ENCODE measurements around the gene STK32B. TPM values are rescaled to one million over a fixed set of nuclear protein-coding genes. Genes with fewer than 3 reads are reported as not detected.

STK32B gene
- total and polyA plus RNA-seq, 2 experiments from 2014 or later, result 0.71 to 2.3 TPM

DNA sequence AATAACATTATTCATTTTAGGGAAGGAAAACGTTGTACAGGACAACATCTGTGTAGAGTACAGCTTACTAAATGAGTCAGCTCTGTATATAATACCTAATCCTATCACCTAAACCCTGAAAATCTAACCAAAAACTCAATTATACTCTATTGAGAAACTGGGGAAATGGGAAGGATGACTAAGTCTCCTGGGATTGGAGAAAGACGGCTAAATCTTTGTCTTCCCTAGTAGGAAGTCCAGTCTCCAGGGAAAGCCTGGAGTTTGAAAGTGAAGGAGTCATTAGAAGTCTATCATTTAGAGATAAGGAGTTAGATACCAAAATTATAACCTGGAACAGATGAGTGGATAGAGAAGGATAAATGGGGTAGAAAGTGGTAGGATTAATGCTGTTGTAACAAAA lies 286.5 kb downstream of the STK32B start:
- 0 out of 2 replicates have a peak, but pooled peaks cover 3% of the 10 kb centered on the region for H3K4me1 ChIP-seq (ENCODE audit: insufficient read depth)
- H4K20me1 ChIP-seq (replicated peaks; ENCODE audit: insufficient read depth), result no peaks in the 10 kb centered on the region
- H3K79me2 ChIP-seq (replicated peaks; ENCODE audit: insufficient read depth), result no peaks in the 10 kb centered on the region
- Mint-ChIP-seq H3K27ac (no peak overlapping the region), H3K36me3 (ENCODE audit: low read depth) (no peaks in the 10 kb centered on the region), H3K9me3 (peaks cover 10% of the 10 kb centered on the region; the same call in 2 of the 3 replicates), H3K27me3 (ENCODE audit: insufficient read depth, low read depth, poor library complexity) (no peaks in the 10 kb centered on the region), H3K4me1 (peaks cover 5% of the 10 kb centered on the region; the same call in 1 of the 3 replicates), H3K4me3 (no peak overlapping the region)
- H3K4me3 ChIP-seq, result no peak overlapping the region
- no peaks in the 10 kb centered on the region for H3K27me3 ChIP-seq (ENCODE audit: insufficient read depth)
- H3K9me2 ChIP-seq (ENCODE audit: insufficient read depth), result no peaks in the 10 kb centered on the region
- no peaks in the 10 kb centered on the region for H3K36me3 ChIP-seq (ENCODE audit: insufficient read depth)
- no peak for ATAC-seq
- TF ChIP-seq EZH2phosphoT487 (IDR thresholded peaks at IDR 0.05; ENCODE audit: unreplicated experiment) (no peak), POLR2AphosphoS5 (IDR thresholded peaks at IDR 0.05; ENCODE audit: low read depth) (no peak), ZNF331 (CRISPR knock-in tag; IDR thresholded peaks at IDR 0.05; ENCODE audit: low read depth) (no peak), JUNB (IDR thresholded peaks at IDR 0.05; ENCODE audit: unreplicated experiment) (no peak), STAT1 (IDR thresholded peaks at IDR 0.05; ENCODE audit: unreplicated experiment) (no peak), EZH2 (IDR thresholded peaks at IDR 0.05; ENCODE audit: low read depth, unreplicated experiment) (no peak), CREB1 (CRISPR knock-in tag; IDR thresholded peaks at IDR 0.05; ENCODE audit: low read depth) (no peak), NANOG (IDR thresholded peaks at IDR 0.05; ENCODE audit: borderline replicate concordance) (no peak)
- TF ChIP-seq, protein P1, sequence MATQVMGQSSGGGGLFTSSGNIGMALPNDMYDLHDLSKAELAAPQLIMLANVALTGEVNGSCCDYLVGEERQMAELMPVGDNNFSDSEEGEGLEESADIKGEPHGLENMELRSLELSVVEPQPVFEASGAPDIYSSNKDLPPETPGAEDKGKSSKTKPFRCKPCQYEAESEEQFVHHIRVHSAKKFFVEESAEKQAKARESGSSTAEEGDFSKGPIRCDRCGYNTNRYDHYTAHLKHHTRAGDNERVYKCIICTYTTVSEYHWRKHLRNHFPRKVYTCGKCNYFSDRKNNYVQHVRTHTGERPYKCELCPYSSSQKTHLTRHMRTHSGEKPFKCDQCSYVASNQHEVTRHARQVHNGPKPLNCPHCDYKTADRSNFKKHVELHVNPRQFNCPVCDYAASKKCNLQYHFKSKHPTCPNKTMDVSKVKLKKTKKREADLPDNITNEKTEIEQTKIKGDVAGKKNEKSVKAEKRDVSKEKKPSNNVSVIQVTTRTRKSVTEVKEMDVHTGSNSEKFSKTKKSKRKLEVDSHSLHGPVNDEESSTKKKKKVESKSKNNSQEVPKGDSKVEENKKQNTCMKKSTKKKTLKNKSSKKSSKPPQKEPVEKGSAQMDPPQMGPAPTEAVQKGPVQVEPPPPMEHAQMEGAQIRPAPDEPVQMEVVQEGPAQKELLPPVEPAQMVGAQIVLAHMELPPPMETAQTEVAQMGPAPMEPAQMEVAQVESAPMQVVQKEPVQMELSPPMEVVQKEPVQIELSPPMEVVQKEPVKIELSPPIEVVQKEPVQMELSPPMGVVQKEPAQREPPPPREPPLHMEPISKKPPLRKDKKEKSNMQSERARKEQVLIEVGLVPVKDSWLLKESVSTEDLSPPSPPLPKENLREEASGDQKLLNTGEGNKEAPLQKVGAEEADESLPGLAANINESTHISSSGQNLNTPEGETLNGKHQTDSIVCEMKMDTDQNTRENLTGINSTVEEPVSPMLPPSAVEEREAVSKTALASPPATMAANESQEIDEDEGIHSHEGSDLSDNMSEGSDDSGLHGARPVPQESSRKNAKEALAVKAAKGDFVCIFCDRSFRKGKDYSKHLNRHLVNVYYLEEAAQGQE (IDR thresholded peaks at IDR 0.05; ENCODE audit: unreplicated experiment), result no peak
- TF ChIP-seq, protein P2, sequence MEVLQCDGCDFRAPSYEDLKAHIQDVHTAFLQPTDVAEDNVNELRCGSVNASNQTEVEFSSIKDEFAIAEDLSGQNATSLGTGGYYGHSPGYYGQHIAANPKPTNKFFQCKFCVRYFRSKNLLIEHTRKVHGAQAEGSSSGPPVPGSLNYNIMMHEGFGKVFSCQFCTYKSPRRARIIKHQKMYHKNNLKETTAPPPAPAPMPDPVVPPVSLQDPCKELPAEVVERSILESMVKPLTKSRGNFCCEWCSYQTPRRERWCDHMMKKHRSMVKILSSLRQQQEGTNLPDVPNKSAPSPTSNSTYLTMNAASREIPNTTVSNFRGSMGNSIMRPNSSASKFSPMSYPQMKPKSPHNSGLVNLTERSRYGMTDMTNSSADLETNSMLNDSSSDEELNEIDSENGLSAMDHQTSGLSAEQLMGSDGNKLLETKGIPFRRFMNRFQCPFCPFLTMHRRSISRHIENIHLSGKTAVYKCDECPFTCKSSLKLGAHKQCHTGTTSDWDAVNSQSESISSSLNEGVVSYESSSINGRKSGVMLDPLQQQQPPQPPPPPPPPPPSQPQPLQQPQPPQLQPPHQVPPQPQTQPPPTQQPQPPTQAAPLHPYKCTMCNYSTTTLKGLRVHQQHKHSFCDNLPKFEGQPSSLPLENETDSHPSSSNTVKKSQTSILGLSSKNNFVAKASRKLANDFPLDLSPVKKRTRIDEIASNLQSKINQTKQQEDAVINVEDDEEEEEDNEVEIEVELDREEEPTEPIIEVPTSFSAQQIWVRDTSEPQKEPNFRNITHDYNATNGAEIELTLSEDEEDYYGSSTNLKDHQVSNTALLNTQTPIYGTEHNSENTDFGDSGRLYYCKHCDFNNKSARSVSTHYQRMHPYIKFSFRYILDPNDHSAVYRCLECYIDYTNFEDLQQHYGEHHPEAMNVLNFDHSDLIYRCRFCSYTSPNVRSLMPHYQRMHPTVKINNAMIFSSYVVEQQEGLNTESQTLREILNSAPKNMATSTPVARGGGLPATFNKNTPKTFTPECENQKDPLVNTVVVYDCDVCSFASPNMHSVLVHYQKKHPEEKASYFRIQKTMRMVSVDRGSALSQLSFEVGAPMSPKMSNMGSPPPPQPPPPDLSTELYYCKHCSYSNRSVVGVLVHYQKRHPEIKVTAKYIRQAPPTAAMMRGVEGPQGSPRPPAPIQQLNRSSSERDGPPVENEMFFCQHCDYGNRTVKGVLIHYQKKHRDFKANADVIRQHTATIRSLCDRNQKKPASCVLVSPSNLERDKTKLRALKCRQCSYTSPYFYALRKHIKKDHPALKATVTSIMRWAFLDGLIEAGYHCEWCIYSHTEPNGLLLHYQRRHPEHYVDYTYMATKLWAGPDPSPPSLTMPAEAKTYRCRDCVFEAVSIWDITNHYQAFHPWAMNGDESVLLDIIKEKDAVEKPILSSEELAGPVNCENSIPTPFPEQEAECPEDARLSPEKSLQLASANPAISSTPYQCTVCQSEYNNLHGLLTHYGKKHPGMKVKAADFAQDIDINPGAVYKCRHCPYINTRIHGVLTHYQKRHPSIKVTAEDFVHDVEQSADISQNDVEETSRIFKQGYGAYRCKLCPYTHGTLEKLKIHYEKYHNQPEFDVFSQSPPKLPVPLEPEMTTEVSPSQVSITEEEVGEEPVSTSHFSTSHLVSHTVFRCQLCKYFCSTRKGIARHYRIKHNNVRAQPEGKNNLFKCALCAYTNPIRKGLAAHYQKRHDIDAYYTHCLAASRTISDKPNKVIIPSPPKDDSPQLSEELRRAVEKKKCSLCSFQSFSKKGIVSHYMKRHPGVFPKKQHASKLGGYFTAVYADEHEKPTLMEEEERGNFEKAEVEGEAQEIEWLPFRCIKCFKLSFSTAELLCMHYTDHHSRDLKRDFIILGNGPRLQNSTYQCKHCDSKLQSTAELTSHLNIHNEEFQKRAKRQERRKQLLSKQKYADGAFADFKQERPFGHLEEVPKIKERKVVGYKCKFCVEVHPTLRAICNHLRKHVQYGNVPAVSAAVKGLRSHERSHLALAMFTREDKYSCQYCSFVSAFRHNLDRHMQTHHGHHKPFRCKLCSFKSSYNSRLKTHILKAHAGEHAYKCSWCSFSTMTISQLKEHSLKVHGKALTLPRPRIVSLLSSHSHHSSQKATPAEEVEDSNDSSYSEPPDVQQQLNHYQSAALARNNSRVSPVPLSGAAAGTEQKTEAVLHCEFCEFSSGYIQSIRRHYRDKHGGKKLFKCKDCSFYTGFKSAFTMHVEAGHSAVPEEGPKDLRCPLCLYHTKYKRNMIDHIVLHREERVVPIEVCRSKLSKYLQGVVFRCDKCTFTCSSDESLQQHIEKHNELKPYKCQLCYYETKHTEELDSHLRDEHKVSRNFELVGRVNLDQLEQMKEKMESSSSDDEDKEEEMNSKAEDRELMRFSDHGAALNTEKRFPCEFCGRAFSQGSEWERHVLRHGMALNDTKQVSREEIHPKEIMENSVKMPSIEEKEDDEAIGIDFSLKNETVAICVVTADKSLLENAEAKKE (CRISPR knock-in tag; IDR thresholded peaks at IDR 0.05), result no peak
- TF ChIP-seq, protein P3, sequence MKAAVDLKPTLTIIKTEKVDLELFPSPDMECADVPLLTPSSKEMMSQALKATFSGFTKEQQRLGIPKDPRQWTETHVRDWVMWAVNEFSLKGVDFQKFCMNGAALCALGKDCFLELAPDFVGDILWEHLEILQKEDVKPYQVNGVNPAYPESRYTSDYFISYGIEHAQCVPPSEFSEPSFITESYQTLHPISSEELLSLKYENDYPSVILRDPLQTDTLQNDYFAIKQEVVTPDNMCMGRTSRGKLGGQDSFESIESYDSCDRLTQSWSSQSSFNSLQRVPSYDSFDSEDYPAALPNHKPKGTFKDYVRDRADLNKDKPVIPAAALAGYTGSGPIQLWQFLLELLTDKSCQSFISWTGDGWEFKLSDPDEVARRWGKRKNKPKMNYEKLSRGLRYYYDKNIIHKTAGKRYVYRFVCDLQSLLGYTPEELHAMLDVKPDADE (IDR thresholded peaks at IDR 0.05), result no peak
- no peak overlapping the region for H2AFZ ChIP-seq
- no peak overlapping the region for H3K4me2 ChIP-seq
- no peaks in the 10 kb centered on the region for H3F3A ChIP-seq (replicated peaks; ENCODE audit: low read depth)
- DNase-seq (ENCODE audit: low spot score), result no peak
- H3K27ac ChIP-seq (ENCODE audit: low read depth), result no peak overlapping the region
